K562 (cell line): ENCODE results near the gene GNAT2. TPM values are rescaled to one million over a fixed set of nuclear protein-coding genes. Genes with fewer than 3 reads are reported as not detected.

Source experiments
- ATF1 ChIP-seq, 2 experiments: fragments of 450-650 bp in 1 of 2; IDR thresholded peaks; 2 replicates each; pipeline ENCODE4 v1.6.1; 2016; ENCODE audit warnings: missing compliant biosample characterization in 1 of 2, missing genetic modification characterization in 1 of 2
- CBFA2T3 ChIP-seq: fragments of 450-650 bp; IDR thresholded peaks from 2 replicates; pipeline ENCODE4 v1.6.1; 2017
- DDX20 ChIP-seq: fragments of 450-650 bp; IDR thresholded peaks from 2 replicates; pipeline ENCODE4 v1.6.1; 2016; ENCODE audit warnings: missing genetic modification characterization, low read depth, mild to moderate bottlenecking, missing compliant biosample characterization, moderate library complexity
- ETS2 ChIP-seq: IDR thresholded peaks from 2 replicates; pipeline ENCODE4 v1.6.1; 2016; ENCODE audit warnings: borderline replicate concordance, missing genetic modification characterization, mild to moderate bottlenecking, moderate library complexity, missing compliant biosample characterization; ENCODE audit not compliant: poor library complexity, severe bottlenecking
- GMEB1 ChIP-seq: fragments of 250-450 bp; sonication (Bioruptor Pico); IDR thresholded peaks from 2 replicates; pipeline ENCODE4 v1.4.0; 2020; ENCODE audit warnings: mild to moderate bottlenecking
- GTF2B ChIP-seq: IDR thresholded peaks from 2 replicates; pipeline ENCODE4 v1.6.1; 2011; ENCODE audit not compliant: insufficient read length; ENCODE audit errors: extremely low read depth
- ID3 ChIP-seq, 2 experiments: fragments of 250-450 bp in 1 of 2; fragments of 450-650 bp in 1 of 2; sonication (Bioruptor Pico) in 1 of 2; IDR thresholded peaks; 2 replicates each; pipeline versions ENCODE4 v1.6.1 to v1.8.0; 2016 to 2021; ENCODE audit warnings: mild to moderate bottlenecking in 2 of 2, moderate library complexity in 2 of 2, missing compliant biosample characterization in 1 of 2, missing genetic modification characterization in 1 of 2
- OTX1 ChIP-seq: fragments of 450-650 bp; formaldehyde crosslinking; IDR thresholded peaks from 2 replicates; pipeline ENCODE4 v1.4.0; 2022; ENCODE audit warnings: mild to moderate bottlenecking
- POLR2H ChIP-seq: IDR thresholded peaks from 2 replicates; pipeline ENCODE4 v1.6.1; 2016; ENCODE audit warnings: missing genetic modification characterization, low read depth, mild to moderate bottlenecking, control low read depth, missing compliant biosample characterization, moderate library complexity
- ZNF639 ChIP-seq, 2 experiments: fragments of 200-800 bp in 1 of 2; sonication (Bioruptor generic) in 1 of 2; sonication (generic) in 1 of 2; formaldehyde crosslinking in 1 of 2; IDR thresholded peaks in 1 of 2; conservative IDR thresholded peaks in 1 of 2; 2 replicates each; pipeline versions ENCODE4 v1.5.0 to v1.6.1; 2016 to 2020; ENCODE audit warnings: missing compliant biosample characterization in 1 of 2, missing genetic modification characterization in 1 of 2, missing genetic modification reagents in 1 of 2
- polyA plus RNA-seq, 8 experiments: library from polyadenylated mRNA; depleted of rRNA in 4 of 8; stranded (reverse) in 5 of 8; unstranded in 3 of 8; fragments of >200 nt; fragmentation: Nextera tagmentation in 2 of 8; fragmentation: Illumina TruSeq in 1 of 8; extraction: Ambion mirVana in 2 of 8; extraction: Trizol in 1 of 8; gene quantifications; 2 replicates each; pipeline versions ENCODE4 v1.2.1 to v1.2.3, GENCODE V29; 2011 to 2014; ENCODE audit warnings: inconsistent platforms in 1 of 8, missing spikeins in 1 of 8
- total RNA-seq, 7 experiments: library from RNA; depleted of rRNA in 6 of 7; stranded (reverse); fragments of >200 nt in 6 of 7; fragmentation: Illumina TruSeq in 2 of 7; extraction: Trizol in 2 of 7; gene quantifications; 2 replicates each; pipeline versions ENCODE4 v1.2.1 to v1.2.3, GENCODE V29; 2011 to 2021; ENCODE audit warnings: low replicate concordance in 1 of 7

GNAT2 gene
- total and polyA plus RNA-seq, 9 of the 15 experiments (the other 6 are each of a cell fraction or from before 2014, with no cell fraction given): 0.06 to 0.52 (median 0.24) TPM; not detected in 1

GRCh38 chr1:109644670-109645069 is 25.3 kb upstream of the GNAT2 start (continued):
- TF ChIP-seq ID3 (CRISPR knock-in tag; IDR thresholded peaks at IDR 0.05) (no peak), ID3 (tag; IDR thresholded peaks at IDR 0.05) (no peak), ATF1 (CRISPR knock-in tag; IDR thresholded peaks at IDR 0.05) (no peak), ATF1 (tag; IDR thresholded peaks at IDR 0.05) (no peak), POLR2H (tag) (no peak), OTX1 (no peak), CBFA2T3 (0 out of 2 replicates have a peak, but pooled peaks have one; percentile 23), DDX20 (tag) (no peak), GMEB1 (CRISPR knock-in tag) (no peak), ETS2 (tag) (no peak), GTF2B (no peak), ZNF639 (CRISPR knock-in tag; conservative IDR thresholded peaks at IDR 0.05 in 1 of 2, IDR thresholded peaks at IDR 0.05 in 1 of 2) (no peak)
